22Rv1 (cell line): Measurements from ENCODE around the gene TFF2.

Source experiments
- ZFX ChIP-seq: fragments of 450-650 bp; IDR thresholded peaks from 2 replicates; pipeline ENCODE4 v1.6.1; 2017; ENCODE audit warnings: antibody characterized with exemption, borderline replicate concordance
- TF ChIP-seq, protein P1 (sequence below): fragments of 450-650 bp; IDR thresholded peaks from 2 replicates; pipeline ENCODE4 v1.5.1; 2017; ENCODE audit warnings: mild to moderate bottlenecking

- TF ChIP-seq, protein P1, sequence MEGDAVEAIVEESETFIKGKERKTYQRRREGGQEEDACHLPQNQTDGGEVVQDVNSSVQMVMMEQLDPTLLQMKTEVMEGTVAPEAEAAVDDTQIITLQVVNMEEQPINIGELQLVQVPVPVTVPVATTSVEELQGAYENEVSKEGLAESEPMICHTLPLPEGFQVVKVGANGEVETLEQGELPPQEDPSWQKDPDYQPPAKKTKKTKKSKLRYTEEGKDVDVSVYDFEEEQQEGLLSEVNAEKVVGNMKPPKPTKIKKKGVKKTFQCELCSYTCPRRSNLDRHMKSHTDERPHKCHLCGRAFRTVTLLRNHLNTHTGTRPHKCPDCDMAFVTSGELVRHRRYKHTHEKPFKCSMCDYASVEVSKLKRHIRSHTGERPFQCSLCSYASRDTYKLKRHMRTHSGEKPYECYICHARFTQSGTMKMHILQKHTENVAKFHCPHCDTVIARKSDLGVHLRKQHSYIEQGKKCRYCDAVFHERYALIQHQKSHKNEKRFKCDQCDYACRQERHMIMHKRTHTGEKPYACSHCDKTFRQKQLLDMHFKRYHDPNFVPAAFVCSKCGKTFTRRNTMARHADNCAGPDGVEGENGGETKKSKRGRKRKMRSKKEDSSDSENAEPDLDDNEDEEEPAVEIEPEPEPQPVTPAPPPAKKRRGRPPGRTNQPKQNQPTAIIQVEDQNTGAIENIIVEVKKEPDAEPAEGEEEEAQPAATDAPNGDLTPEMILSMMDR: no peak
- no peak for TF ChIP-seq ZFX
These were observed 42.5 kb downstream of the TFF2 start for GRCh38 chr21:42308161-42308913.
